ENCODE data around the gene SAP30L.

Gene SAP30L

DNA sequence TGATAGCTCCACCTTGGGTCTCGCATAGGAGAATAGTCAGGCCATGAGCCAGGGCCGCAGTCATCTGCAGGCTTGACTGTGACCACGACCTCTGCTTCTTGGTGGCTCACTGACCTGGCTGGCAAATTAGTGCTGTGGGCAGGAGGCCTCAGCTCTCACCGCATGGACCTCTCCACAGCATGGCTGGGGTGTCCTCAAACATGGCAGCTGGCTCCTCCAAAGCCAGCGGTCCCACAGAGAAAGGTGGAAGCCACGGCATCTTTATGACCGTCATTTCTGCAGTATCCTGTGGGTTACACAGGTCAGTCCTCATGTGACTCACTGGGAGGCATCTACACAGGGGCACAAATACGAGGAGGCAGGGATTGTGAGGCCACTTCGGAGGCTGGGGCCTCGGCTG lies 43.2 kb upstream of the SAP30L start:
- H3K4me3 ChIP-seq (ENCODE audit: low read depth, low read length), result no peak overlapping the region
- TF ChIP-seq, protein P1, sequence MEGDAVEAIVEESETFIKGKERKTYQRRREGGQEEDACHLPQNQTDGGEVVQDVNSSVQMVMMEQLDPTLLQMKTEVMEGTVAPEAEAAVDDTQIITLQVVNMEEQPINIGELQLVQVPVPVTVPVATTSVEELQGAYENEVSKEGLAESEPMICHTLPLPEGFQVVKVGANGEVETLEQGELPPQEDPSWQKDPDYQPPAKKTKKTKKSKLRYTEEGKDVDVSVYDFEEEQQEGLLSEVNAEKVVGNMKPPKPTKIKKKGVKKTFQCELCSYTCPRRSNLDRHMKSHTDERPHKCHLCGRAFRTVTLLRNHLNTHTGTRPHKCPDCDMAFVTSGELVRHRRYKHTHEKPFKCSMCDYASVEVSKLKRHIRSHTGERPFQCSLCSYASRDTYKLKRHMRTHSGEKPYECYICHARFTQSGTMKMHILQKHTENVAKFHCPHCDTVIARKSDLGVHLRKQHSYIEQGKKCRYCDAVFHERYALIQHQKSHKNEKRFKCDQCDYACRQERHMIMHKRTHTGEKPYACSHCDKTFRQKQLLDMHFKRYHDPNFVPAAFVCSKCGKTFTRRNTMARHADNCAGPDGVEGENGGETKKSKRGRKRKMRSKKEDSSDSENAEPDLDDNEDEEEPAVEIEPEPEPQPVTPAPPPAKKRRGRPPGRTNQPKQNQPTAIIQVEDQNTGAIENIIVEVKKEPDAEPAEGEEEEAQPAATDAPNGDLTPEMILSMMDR (IDR thresholded peaks at IDR 0.05; ENCODE audit: borderline replicate concordance, insufficient read depth, low read depth, low read length), result no peak

DNA sequence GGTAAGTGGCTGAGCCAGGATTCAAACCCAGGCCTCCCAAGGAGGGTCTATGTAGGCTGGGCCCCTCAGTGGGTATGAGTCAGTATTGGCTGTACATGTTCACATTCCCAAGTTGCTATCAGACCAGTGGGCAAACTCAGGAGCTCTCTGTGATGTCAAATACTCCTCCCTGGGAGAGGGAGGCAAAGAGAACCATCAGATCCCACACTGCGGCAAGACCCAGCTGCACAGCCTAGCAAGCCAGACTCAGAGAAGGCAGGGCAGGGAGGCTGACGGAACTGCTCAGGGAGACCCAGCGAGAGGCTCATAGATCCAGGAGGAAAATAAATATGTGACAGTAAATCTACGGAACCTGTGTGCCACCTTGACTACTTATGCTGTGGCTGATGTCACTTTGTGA lies 42.6 kb upstream of the SAP30L start:
- TF ChIP-seq, protein P1 (IDR thresholded peaks at IDR 0.05; ENCODE audit: borderline replicate concordance, insufficient read depth, low read depth, low read length), result no peak

DNA sequence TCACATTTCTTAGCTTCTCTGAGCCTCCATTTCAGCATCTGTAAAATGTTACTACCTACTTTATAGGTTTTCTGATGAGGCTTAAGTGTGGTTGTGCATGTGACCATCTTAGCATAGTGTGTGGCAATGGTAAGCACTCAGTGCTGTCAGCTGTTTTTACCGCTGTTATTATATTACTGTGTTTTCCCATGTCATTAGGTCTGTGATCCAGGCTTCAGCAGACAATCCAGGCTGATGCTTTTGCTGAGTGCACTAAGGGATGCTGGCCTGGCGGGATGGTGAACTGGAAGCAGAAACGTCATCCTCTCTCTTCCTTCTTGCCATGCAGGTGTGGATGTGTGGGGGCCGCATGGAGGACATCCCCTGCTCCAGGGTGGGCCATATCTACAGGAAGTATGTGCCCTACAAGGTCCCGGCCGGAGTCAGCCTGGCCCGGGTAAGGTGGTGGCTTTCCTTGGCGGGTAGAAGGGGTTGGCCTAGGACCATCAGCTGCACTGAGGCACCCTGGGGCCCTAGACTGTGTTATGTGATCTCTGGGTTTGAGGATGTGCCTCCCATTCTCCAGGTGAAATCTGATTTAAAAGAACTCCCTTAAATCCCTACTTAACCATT lies 41.9 kb upstream of the SAP30L start:
- no peak overlapping the region for H3K4me3 ChIP-seq (ENCODE audit: low read depth, low read length)
- TF ChIP-seq, protein P1 (IDR thresholded peaks at IDR 0.05; ENCODE audit: borderline replicate concordance, insufficient read depth, low read depth, low read length), result no peak

More for the DNA sequence above, 42.6 kb upstream of the SAP30L start:
- no peak overlapping the region for H3K4me3 ChIP-seq (ENCODE audit: low read depth, low read length)

DNA sequence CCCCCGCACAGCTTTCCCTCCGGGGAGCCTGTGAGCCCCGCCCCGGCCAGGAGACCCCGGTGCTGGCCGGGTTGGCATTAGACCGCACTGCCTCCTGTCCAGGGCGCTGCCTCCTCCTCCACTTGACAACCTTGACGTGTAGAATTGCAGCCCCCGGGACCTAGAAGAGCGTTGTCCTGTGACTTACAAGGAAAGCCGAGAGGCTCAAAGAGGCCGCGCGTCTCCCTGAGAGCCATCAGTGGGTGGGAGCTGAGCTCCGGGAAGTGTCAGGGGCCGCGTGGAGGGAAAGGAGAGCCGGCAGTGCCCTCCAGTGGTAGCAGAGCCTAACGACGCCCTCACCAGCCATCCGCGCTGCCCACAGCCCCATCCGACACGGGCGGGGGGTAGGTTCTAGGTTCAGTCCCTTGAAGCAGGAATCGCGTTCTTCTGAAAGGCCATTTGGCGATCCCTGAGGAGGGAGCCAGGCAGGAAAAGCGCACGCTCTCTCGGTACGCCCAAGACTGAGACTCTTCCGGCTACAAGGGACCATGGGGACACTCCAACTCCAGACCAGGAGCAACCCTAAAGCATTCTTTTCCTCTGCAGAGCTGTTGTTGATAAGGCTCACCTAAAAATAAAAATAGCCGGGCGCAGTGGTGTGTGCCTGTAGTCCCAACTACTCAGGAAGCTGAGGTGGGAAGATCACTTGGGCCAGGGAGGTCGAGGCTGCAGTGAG lies 40.6 kb upstream of the SAP30L start:
- no peak overlapping the region for H3K4me3 ChIP-seq (ENCODE audit: low read depth, low read length)
- TF ChIP-seq, protein P1 (IDR thresholded peaks at IDR 0.05; ENCODE audit: borderline replicate concordance, insufficient read depth, low read depth, low read length), result peak; percentile 91

DNA sequence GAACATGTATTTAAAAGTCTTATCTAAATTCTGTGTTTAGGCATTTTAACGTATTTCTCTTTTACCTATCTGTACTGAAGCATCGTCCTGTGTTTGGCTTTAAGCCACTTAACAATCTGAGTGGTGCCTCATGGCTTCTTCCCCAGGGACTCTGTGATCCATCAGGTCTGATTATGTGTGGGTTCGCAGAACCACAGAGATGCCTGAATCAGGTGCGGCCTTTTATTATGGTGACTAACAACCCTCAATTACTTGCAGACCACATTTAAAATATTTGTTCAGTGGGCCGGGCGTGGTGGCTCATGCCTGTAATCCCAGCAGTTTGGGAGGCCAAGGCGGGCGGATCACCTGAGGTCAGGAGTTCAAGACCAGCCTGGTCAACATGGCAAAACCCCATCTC lies 39.6 kb upstream of the SAP30L start:
- TF ChIP-seq, protein P1 (IDR thresholded peaks at IDR 0.05; ENCODE audit: borderline replicate concordance, insufficient read depth, low read depth, low read length), result no peak
- no peak overlapping the region for H3K4me3 ChIP-seq (ENCODE audit: low read depth, low read length)

DNA sequence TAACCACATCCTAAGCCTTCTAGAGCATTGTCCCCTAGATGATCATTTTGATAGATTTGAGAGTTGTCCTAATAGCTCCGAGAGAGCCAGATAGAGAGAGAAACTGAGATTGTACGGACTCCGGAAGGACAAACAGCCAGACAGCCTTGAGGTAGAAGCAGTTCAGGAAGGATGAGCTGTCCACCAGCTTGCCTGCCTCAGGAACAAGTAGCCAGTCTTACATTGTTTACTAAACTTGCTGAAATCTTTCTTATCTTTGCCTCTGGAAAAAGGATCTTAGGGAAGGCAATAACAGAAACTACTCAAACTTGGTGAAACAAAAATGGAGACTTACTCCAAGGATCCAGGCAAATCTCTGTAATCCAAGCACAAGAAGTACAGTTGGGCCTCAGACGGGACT lies 39.0 kb upstream of the SAP30L start:
- no peak overlapping the region for H3K4me3 ChIP-seq (ENCODE audit: low read depth, low read length)
- TF ChIP-seq, protein P1 (IDR thresholded peaks at IDR 0.05; ENCODE audit: borderline replicate concordance, insufficient read depth, low read depth, low read length), result no peak

DNA sequence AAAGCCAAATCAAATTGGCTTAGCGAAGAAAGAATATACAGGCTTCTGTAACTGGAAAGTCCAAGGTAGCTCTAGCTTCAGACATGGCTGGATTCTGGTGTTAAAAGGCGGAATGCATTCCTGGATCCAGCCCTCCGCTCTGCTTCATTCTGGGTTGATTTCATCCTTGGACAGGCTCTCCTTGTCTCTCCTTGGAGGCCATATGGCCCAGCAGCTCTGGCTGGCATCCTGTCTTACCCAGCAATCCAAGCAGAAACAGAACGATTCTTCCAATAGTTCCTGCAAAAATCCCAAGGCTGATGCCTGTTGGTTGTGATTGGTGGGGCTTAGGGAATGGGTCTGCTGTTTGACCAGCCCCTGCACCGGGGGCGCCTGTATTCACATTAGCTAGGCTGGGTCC lies 37.0 kb upstream of the SAP30L start:
- H3K4me3 ChIP-seq (ENCODE audit: low read depth, low read length), result no peak overlapping the region
- TF ChIP-seq, protein P1 (IDR thresholded peaks at IDR 0.05; ENCODE audit: borderline replicate concordance, insufficient read depth, low read depth, low read length), result no peak

Measured in GM12875 (cell line).